Left ventricle myocardium inferior (tissue), 1 donor: ENCODE results near the gene MAGEB2. TPM values are rescaled to one million over a fixed set of nuclear protein-coding genes. Genes with fewer than 3 reads are reported as not detected.

Source experiments
- DNase-seq: peaks from one replicate; pipeline ENCODE4 v3.0.0-alpha.2; 2020
- H3K27ac ChIP-seq: fragments of 200-600 bp; replicated peaks from 2 replicates; pipeline ENCODE4 v1.8.0; 2021
- H3K27me3 ChIP-seq: fragments of 200-600 bp; 2 replicates; pipeline ENCODE4 v1.8.0; 2021; ENCODE audit warnings: low read depth
- H3K36me3 ChIP-seq: fragments of 200-600 bp; 2 replicates; pipeline ENCODE4 v1.8.0; 2021
- H3K4me1 ChIP-seq: fragments of 200-600 bp; 2 replicates; pipeline ENCODE4 v1.8.0; 2021
- H3K4me3 ChIP-seq: fragments of 200-600 bp; 2 replicates; pipeline ENCODE4 v1.8.0; 2021; ENCODE audit warnings: mild to moderate bottlenecking, moderate library complexity
- H3K9me3 ChIP-seq: fragments of 200-600 bp; replicated peaks from 2 replicates; pipeline ENCODE4 v1.8.0; 2021
- CTCF ChIP-seq: fragments of 200-600 bp; IDR thresholded peaks from 2 replicates; pipeline ENCODE4 v1.8.0; 2021; ENCODE audit warnings: antibody characterized with exemption, mild to moderate bottlenecking, borderline replicate concordance
- intact Hi-C: fragments of 100-400 bp; cut with micrococcal nuclease; formaldehyde crosslinking; loops from one replicate; pipeline ENCODE4 v1.11.0; 2022
- total RNA-seq: library from RNA; stranded (reverse); fragmentation: NEBNext Ultra II Directional; extraction: Animal tissue kit (Norgen Biotek cat#: 25700); gene quantifications from one replicate; pipeline ENCODE4 v1.2.1, GENCODE V29; 2021
- donor health status: DM: no; HTN: yes; CAD: no; lungs with severe emphysema.

The MAGEB2 gene
- total RNA-seq, 1 donor from 2014 or later: not detected

GRCh38 chrX:30228526-30228925 is 13.2 kb downstream of the MAGEB2 start:
- H3K9me3 ChIP-seq: no peaks in the 10 kb centered on the region
- intact Hi-C loops: no loop called here
- no peaks in the 10 kb centered on the region for H3K36me3 ChIP-seq
- no peaks in the 10 kb centered on the region for H3K27me3 ChIP-seq
- no peak overlapping the region for H3K4me3 ChIP-seq
- no peaks in the 10 kb centered on the region for H3K4me1 ChIP-seq
- TF ChIP-seq CTCF: no peak
- DNase-seq: no peak
- no peak overlapping the region for H3K27ac ChIP-seq

- no peak for DNase-seq
- no peaks in the 10 kb centered on the region for H3K4me1 ChIP-seq
- H3K27ac ChIP-seq: no peak within 1 kb of the TSS
- no peak within 1 kb of the TSS for H3K4me3 ChIP-seq
- TF ChIP-seq CTCF: no peak
- H3K36me3 ChIP-seq: no peaks in the 10 kb centered on the region
- no peaks in the 10 kb centered on the region for H3K9me3 ChIP-seq
- intact Hi-C loops: no loop called here
- no peaks in the 10 kb centered on the region for H3K27me3 ChIP-seq
Observed at GRCh38 chrX:30230395-30230794, 15.0 kb downstream of the MAGEB2 start, which contains the start of gene MAGEB3. MAGEB3 (plus strand) TSS chrX:30230657; CDS start chrX:30235925, 5,268 bp downstream.

GRCh38 chrX:30241724-30242415 is 26.5 kb downstream of the MAGEB2 start, which contains the start of gene MAGEB4:
MAGEB4 (plus strand) TSS chrX:30242000; CDS start chrX:30242136, 136 bp downstream.
- DNase-seq: no peak
- H3K4me3 ChIP-seq: no peak within 1 kb of the TSS
- no peak within 1 kb of the TSS for H3K27ac ChIP-seq
- no peak for TF ChIP-seq CTCF
- H3K4me1 ChIP-seq: no peaks in the 10 kb centered on the region
- no peaks in the 10 kb centered on the region for H3K27me3 ChIP-seq
- no peaks in the 10 kb centered on the region for H3K36me3 ChIP-seq
- intact Hi-C loops: no loop called here
- H3K9me3 ChIP-seq: no peaks in the 10 kb centered on the region

GRCh38 chrX:30246769-30247489 is 31.6 kb downstream of the MAGEB2 start, which contains the start of gene MAGEB1:
MAGEB1 (plus strand) TSS chrX:30247146; CDS start chrX:30250494, 3,348 bp downstream.
- no peak for DNase-seq
- no peak for TF ChIP-seq CTCF
- Histone ChIP-seq H3K27me3 (no peaks in the 10 kb centered on the region), H3K4me1 (no peaks in the 10 kb centered on the region), H3K36me3 (no peaks in the 10 kb centered on the region), H3K4me3 (no peak within 1 kb of the TSS), H3K9me3 (no peaks in the 10 kb centered on the region), H3K27ac (no peak within 1 kb of the TSS)
- intact Hi-C loops: no loop called here

GRCh38 chrX:30248854-30249253 is 33.5 kb downstream of the MAGEB2 start:
- Histone ChIP-seq H3K4me1 (no peaks in the 10 kb centered on the region), H3K27me3 (no peaks in the 10 kb centered on the region), H3K27ac (no peak overlapping the region), H3K4me3 (no peak overlapping the region), H3K36me3 (no peaks in the 10 kb centered on the region), H3K9me3 (no peaks in the 10 kb centered on the region)
- TF ChIP-seq CTCF: no peak
- DNase-seq: no peak
- intact Hi-C loops: no loop called here
